Colonic mucosa (tissue), 4 donors: ENCODE data around the gene FRK. TPM values are rescaled to one million over a fixed set of nuclear protein-coding genes. Genes with fewer than 3 reads are reported as not detected.

Source experiments
- DNase-seq: peaks from one replicate; pipeline ENCODE4 v3.0.0-alpha.2; 2020
- H3K27ac ChIP-seq: fragments of 200-600 bp; one replicate; pipeline ENCODE4 v1.8.0; 2021
- H3K27me3 ChIP-seq: fragments of 200-600 bp; one replicate; pipeline ENCODE4 v1.8.0; 2021
- H3K36me3 ChIP-seq: fragments of 200-600 bp; one replicate; pipeline ENCODE4 v1.8.0; 2021
- H3K4me1 ChIP-seq: fragments of 200-600 bp; one replicate; pipeline ENCODE4 v1.8.0; 2021; ENCODE audit warnings: mild to moderate bottlenecking
- H3K4me3 ChIP-seq: fragments of 200-600 bp; one replicate; pipeline ENCODE4 v1.8.0; 2021
- H3K9ac ChIP-seq, 2 donors: one replicate each; pipeline ENCODE4 v1.7.0; 2013; ENCODE audit warnings: control low read depth in 2 of 2, low read depth in 2 of 2, low read length in 2 of 2
- H3K9me3 ChIP-seq: fragments of 200-600 bp; one replicate; pipeline ENCODE4 v1.8.0; 2021
- intact Hi-C: fragments of 100-400 bp; cut with DNase I; formaldehyde crosslinking; loops from one replicate; pipeline ENCODE4 v1.14.1; 2022
- total RNA-seq, 2 donors: library from RNA; stranded (reverse); fragmentation: NEBNext Ultra II Directional in 1 of 2; extraction: Animal tissue kit (Norgen Biotek cat#: 25700) in 1 of 2; gene quantifications; one replicate each; pipeline ENCODE4 v1.2.1, GENCODE V29; 2021
- TF ChIP-seq, protein P1 (sequence below): fragments of 200-600 bp; IDR thresholded peaks from one replicate; pipeline ENCODE4 v1.8.0; 2022; ENCODE audit warnings: antibody characterized with exemption, mild to moderate bottlenecking
- donor health status: healthy.
- donor health status: DM: no; HTN: no; CAD: no.
- donor health status: DM: no; HTN: no; CAD: no.

The FRK gene
- total RNA-seq, 2 donors from 2014 or later: 25.9 to 27.1 TPM

DNA sequence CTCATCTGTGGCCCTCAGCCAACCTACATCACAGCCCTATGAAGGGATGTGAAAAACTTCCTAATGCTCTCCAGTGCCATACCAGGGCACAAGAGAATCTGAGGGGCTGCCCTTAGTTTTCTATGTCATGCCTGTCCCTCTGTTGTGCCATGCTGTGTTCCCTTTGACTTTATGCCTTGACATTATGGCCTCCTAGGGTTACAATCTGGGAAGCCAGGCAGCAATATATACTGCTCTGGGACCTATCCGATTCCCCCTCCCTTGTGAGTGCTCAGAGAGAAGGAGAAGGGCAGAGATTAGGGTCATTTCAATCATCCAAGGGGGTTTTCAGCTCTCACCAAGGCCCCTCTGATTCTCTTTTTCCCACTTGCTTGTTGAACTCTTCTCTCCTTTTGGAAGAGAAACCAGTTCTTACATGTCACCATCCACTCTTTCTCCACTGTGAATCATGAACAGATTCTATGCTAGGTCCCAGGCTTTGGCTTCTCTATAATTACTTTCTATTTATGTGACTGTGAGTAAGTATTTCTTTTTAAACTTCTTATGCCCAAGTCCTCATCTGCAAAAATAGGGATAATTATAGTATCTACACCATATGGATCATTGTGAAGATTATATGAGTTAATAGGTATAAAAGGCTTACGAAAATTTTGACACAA is 14.2 kb upstream of the FRK start:
- intact Hi-C loops: no loop called here
- TF ChIP-seq, protein P1, sequence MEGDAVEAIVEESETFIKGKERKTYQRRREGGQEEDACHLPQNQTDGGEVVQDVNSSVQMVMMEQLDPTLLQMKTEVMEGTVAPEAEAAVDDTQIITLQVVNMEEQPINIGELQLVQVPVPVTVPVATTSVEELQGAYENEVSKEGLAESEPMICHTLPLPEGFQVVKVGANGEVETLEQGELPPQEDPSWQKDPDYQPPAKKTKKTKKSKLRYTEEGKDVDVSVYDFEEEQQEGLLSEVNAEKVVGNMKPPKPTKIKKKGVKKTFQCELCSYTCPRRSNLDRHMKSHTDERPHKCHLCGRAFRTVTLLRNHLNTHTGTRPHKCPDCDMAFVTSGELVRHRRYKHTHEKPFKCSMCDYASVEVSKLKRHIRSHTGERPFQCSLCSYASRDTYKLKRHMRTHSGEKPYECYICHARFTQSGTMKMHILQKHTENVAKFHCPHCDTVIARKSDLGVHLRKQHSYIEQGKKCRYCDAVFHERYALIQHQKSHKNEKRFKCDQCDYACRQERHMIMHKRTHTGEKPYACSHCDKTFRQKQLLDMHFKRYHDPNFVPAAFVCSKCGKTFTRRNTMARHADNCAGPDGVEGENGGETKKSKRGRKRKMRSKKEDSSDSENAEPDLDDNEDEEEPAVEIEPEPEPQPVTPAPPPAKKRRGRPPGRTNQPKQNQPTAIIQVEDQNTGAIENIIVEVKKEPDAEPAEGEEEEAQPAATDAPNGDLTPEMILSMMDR: no peak

DNA sequence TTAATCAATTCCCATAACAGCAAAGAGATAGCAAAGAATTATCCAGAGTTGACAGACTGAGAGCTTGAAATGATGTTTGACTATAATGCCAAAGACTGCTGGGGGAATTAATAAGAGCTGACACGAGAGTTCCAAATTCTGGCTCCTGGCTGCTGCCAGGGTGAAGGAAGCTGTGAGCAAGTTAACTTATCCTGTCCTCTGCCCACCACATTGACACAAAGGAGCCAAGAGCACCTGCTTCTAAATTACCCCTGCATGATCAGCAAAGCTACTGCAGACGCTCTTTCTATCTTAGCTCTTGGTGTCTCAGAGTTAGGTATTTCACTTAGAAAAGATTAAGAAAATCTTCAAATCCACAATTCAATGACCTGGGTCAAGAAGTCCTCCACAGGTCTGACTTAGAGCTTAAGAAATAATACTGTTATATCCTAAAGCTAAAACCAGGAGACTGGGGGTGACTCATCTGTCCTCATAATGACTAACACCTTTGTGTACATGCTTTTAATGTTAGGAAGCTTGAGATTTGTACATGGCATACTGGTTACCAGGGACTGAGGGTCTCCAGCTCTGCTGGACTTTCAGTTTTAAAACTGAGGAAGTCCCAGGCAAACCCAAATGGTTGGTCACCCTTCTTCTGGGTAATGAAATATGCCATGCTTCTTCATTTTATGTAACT is 13.2 kb upstream of the FRK start:
- Histone ChIP-seq H3K27ac (no peak overlapping the region), H3K36me3 (no peaks in the 10 kb centered on the region), H3K9ac (no peak overlapping the region), H3K9me3 (no peaks in the 10 kb centered on the region), H3K27me3 (no peaks in the 10 kb centered on the region), H3K4me3 (no peak overlapping the region), H3K4me1 (no peaks in the 10 kb centered on the region)
- DNase-seq: no peak
- TF ChIP-seq, protein P1: no peak
- intact Hi-C loops: no loop called here

More for the DNA sequence above, 14.2 kb upstream of the FRK start:
- Histone ChIP-seq H3K36me3 (no peaks in the 10 kb centered on the region), H3K9ac (no peak overlapping the region), H3K27ac (no peak overlapping the region), H3K9me3 (no peaks in the 10 kb centered on the region), H3K27me3 (no peaks in the 10 kb centered on the region), H3K4me1 (no peaks in the 10 kb centered on the region), H3K4me3 (no peak overlapping the region)
- DNase-seq: no peak

DNA sequence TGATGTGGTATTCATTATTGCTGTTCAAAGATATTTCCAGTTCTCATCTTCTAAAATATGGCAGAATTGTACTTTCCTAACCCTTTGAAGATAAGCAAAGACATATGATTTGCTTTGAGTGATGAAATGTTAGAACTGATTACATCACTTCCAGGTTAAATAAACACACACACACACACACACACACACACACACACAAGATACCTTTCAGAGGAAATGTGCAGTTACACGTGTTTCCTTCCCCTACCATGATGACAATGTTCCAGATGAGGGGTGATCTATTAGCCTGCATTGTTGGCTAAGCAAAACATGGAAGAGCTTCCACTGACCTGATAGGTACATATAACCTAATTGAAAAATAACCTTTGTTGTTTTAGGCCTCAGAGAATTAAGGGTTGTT is 11.7 kb upstream of the FRK start:
- Histone ChIP-seq H3K27me3 (no peaks in the 10 kb centered on the region), H3K4me1 (no peaks in the 10 kb centered on the region), H3K27ac (no peak overlapping the region), H3K36me3 (no peaks in the 10 kb centered on the region), H3K9me3 (no peaks in the 10 kb centered on the region), H3K9ac (no peak overlapping the region), H3K4me3 (no peak overlapping the region)
- DNase-seq: no peak
- intact Hi-C loops: no loop called here
- TF ChIP-seq, protein P1: no peak

DNA sequence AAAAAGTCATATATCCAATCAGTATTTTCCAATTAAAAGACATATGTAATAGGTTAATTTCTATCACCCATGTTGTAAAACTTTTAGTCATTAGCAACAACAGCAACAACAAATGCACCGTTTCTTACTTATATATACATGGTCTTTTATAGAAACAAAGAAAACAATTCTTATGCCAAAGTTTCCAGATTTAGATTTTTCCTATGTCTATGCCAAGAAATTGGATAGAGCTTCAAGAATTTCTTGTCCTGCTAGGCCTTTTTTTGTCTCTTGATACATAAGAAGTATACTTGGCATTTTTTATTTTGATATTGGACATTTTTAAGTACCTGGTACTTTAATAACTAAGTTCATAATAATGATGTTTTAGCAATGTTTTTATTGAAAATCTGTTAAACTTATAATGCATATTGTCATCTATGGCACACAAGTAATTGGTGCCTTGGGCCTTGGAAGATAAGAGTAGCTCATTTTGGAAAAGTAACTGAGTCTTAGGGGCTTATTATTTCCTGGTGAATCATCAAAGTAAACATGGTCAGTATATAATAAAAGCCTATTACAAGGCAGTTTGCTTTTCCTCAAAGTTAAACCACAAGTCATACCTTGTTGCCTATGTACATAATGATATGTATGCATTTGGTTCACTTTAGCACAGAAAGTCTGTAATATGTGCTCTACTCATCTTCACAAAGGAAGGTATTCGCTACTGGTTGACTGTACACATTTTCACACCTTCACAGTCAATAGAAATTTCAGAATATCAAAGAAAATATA is 10.1 kb upstream of the FRK start:
- Histone ChIP-seq H3K4me1 (no peaks in the 10 kb centered on the region), H3K9ac (no peak overlapping the region), H3K27ac (no peak overlapping the region), H3K27me3 (no peaks in the 10 kb centered on the region), H3K36me3 (no peaks in the 10 kb centered on the region), H3K9me3 (no peaks in the 10 kb centered on the region), H3K4me3 (no peak overlapping the region)
- DNase-seq: no peak
- TF ChIP-seq, protein P1: no peak
- intact Hi-C loops: no loop called here

DNA sequence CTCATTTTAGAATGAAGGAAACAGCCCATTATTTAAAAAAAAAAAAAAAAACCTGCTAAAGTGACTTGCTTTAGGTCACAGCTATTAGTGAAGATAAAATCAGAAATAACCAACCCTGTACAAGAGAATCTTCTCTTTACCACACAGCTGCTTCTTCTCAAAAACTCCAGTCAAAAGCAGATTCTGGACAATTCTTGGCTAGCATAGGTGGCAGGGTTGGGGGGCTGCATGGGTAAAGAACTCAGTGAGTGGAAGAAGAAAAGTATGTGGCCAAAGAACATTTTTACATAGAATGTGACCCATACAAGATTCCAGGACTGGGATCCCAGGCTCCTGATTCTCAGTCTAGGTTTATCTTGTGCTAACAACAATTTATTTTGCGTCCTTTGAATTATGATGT is 9.4 kb upstream of the FRK start:
- H3K36me3 ChIP-seq: no peaks in the 10 kb centered on the region

More for the DNA sequence above, 9.4 kb upstream of the FRK start:
- no peak for DNase-seq
- TF ChIP-seq, protein P1: no peak
- Histone ChIP-seq H3K27ac (no peak overlapping the region), H3K27me3 (no peaks in the 10 kb centered on the region), H3K9me3 (no peaks in the 10 kb centered on the region), H3K4me1 (no peaks in the 10 kb centered on the region), H3K9ac (no peak overlapping the region), H3K4me3 (no peak overlapping the region)
- intact Hi-C loops: no loop called here
